NCI-H1092 (cell line): Measurements from ENCODE around the gene LARP4B.
"Not testable (repeated sequence)": the region's sequence is repeated elsewhere in the genome, so short reads cannot be mapped to it uniquely, and the experiment has no call there.

Experiments used
- DNase-seq: peaks from one replicate; lab custom pipeline; 2025; lab: John Stamatoyannopoulos, UW

LARP4B gene

GRCh38 chr10:786633-787474, 144.7 kb downstream of the LARP4B start:
- DNase-seq: no peak

DNA sequence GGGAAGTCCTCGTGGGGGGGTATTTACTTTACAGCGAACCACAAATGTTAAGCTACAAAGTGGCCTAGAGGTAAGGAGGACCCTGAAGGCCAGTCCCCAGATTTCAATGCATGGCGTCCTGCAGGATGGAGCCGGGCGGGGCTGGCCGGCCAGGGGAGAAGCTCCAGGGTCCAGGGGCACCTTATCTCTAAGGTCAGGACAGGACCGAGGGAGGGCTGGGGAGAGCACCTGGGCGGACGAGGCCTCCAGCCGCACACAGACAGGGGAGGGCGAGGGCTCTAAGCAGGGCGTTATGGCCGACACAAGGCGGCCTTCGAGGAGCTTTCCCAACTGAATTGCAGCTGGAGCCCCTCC, 145.7 kb downstream of the LARP4B start:
- DNase-seq: no peak

DNA sequence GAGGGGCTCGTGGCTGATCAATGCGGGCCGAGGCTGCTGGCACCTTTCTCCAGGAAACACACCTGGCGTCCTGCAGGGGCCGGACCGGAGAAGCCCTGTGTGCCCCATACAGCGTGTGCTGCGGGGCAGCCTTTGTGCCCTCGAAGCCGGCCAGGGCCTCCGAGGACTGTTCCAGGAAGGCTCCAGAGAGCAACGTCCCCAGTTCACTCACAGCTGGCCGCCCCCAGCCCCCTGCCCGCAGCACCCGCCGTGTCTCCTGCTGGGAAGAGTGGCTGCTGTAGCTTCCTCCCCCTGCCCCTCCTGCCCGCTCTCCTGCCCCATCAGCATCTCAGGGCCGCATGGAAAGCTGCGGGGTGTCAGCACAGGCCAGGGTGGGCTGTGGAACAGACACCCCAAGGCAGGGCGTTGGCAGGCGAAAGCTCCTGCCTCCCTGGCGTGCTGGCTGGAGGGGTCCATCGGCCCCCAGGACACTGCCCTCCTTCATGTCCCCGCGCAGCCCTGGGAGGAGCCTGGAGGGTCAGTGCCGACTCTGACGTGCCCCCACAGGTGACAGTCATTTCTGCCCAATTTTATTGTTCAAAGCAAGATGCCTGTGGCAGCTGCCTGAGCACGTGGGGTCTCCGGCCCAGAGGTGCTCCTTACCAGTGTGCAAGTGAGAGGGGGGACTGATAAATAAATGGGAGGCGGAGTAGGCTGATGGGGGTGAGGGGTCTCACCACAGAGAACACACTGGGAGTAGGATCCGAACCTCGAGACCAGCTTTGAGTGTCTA, 146.2 kb downstream of the LARP4B start:
- no peak for DNase-seq

DNA sequence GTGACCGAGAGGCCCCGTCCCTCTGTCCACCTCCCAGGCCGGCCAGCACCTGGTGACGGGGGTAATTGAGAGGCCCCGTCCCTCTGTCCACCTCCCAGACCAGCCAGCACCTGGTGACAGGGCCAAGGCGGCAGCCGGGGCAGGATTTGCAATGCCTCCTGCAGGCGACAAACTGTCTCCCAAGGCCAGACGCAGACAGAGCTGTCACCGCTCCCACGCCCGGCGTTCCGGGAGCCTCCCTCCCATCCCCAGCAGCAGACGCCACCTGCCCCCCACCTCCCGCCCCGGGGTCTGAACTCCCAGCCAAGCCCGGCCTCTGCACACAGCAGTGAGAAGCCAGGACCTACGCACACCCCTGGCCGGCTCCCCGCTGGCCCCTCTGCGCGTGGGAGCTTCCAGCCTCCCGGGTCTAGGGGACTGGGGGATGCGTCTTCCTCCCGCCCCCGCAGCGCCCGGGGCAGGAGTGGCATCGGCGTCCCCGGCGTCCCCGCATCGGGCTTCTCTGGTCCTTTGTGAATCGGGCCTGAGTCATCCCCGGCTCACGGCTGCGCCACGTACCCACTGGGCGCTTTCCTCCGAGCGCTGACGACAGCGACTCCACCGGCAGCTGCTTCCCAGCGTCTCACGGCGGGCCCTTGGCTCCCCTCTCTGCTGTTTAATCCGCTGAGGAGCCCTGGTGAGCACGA, 147.0 kb downstream of the LARP4B start:
- DNase-seq: no peak

- no peak for DNase-seq
Observed at GRCh38 chr10:782751-783648, 148.5 kb downstream of the LARP4B start.

- no peak for DNase-seq
Observed at GRCh38 chr10:780536-781524, 150.7 kb downstream of the LARP4B start.

DNA sequence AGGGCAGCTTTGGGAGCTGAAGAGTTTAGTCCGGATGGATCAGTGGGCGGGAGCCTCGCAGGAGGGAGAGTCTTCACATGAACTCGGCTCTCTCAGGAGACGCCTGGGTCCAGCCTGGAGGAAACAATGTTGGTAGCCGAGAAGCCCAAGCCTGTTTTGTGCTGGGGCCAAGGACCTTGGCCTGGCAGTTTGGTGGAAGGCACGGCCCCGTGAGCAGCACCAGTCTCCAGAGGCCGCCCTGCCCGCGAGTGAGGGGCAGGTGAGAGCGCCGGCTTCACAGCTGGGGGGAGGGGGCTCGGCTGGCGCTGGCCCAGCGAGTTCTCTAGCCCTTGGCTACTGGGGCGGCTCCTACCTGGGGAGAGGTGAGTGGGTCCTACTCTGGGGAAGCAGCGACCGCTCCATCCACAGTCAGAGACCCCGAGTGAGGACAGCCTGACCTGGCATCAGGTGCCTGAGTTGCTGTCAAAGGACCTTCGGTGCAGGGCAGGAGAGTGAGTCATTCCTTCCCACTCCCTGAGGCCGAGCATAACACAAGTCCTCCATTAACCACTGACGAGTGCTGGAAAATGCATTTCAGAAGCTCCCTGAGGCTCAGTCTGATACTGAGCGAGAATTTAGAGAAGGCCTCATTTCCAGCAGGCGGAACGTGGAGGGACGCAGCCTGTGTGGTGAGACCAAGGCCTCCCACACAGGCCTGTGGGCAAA, 152.7 kb downstream of the LARP4B start:
- DNase-seq: no peak

GRCh38 chr10:777913-778479, 153.5 kb downstream of the LARP4B start:
- no peak for DNase-seq

GRCh38 chr10:776772-777171, 154.7 kb downstream of the LARP4B start:
- DNase-seq: no peak

- DNase-seq: no peak
Observed at GRCh38 chr10:775245-776075, 156.0 kb downstream of the LARP4B start.

DNA sequence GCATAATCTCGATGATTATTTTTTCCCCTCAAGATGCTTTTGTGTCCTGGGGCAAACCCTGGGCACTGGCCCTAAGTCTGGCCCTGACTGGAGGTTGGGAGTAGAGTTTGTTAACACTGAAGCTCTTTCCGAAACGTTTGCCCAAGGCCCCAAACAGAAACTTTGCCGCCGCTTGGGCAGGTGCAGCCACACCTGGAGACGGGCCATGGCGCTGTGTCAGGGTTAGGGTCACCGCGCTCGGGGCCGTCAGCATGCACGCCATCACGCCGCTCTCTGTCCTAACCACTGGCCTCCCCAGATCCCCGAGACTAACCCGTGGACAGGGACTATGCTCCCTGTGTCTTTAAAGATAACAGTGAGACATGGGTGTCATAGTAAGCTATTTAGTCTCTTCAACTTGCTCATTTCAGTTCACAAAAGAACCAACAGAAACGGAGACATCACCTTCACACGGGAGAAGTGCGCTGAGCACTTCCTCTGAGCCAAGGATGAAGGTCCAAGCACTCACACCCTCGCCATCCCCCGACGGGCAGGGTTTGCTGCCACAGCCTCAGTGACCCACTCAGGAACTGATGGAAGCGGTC, 156.8 kb downstream of the LARP4B start:
- DNase-seq: no peak

- DNase-seq: no peak
Observed at GRCh38 chr10:774223-774622, 157.3 kb downstream of the LARP4B start.

GRCh38 chr10:773562-774161, 157.8 kb downstream of the LARP4B start:
- no peak for DNase-seq

DNA sequence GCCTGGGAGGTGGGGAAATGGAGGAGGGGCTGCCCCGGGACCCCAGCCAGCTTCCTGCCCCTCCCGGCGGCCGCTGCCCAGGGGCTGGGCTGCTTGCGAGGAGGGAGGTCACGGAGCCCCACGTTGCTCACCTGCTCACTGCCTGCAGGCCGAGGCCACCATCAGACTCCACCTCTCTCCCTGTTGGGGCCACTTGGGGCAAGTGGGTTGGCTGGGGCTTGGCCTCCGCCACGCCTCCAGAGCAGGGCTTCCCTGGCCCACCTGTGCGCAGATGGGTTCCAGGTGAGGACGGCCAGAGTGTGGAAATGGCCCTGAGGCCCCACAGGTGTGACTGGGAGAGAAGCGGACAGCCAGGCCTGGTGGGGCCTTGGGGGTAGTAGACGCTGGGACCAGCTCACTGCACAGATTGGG, 159.3 kb downstream of the LARP4B start:
- no peak for DNase-seq

DNA sequence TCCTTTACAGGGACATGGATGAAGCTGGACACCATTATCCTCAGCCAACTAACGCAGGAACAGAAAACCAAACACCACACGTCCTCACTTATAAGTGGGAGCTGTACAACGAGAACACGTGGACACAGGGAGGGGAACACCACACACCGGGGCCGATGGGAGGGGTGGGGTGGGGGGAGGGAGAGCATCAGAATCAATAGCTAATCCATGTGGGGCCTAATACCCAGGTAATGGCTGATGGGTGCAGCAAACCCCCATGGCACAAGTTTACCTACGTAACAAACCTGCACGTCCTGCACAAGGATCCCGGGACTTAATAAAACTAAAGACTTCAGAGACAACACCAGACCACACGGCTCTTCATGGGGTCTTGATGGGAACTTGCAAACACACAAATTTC, 159.9 kb downstream of the LARP4B start:
- DNase-seq: no peak

- DNase-seq: no peak
Observed at GRCh38 chr10:770975-771374, 160.5 kb downstream of the LARP4B start.

GRCh38 chr10:770048-770712, 161.3 kb downstream of the LARP4B start:
- not testable (repeated sequence) for DNase-seq
